H9 (cell line): ENCODE measurements around the gene RBM8A. TPM values are rescaled to one million over a fixed set of nuclear protein-coding genes. Genes with fewer than 3 reads are reported as not detected.

Source experiments
- DNase-seq: peaks from one replicate; pipeline ENCODE4 v3.0.0-alpha.2; 2017
- H2AFZ ChIP-seq: one replicate; pipeline ENCODE4 v1.6.1; 2013; ENCODE audit warnings: mild to moderate bottlenecking, low read length, control low read depth, moderate library complexity
- H2AK5ac ChIP-seq: 2 replicates; pipeline ENCODE4 v1.6.1; 2013; ENCODE audit warnings: low read length, control low read depth, mixed read lengths; ENCODE audit not compliant: insufficient read length
- H2BK120ac ChIP-seq: one replicate; pipeline ENCODE4 v1.6.1; 2013; ENCODE audit warnings: low read depth, mild to moderate bottlenecking, low read length, control low read depth, inconsistent platforms; ENCODE audit not compliant: poor library complexity, severe bottlenecking
- H2BK12ac ChIP-seq: 2 replicates; pipeline ENCODE4 v1.6.1; 2013; ENCODE audit warnings: low read length, control low read depth, mixed read lengths, low read depth; ENCODE audit not compliant: insufficient read length
- H2BK15ac ChIP-seq: 2 replicates; pipeline ENCODE4 v1.6.1; 2013; ENCODE audit warnings: low read depth, low read length, control low read depth
- H2BK20ac ChIP-seq: one replicate; pipeline ENCODE4 v1.6.1; 2013; ENCODE audit warnings: low read depth, mild to moderate bottlenecking, low read length, control low read depth, inconsistent platforms; ENCODE audit not compliant: poor library complexity, severe bottlenecking
- H2BK5ac ChIP-seq: 2 replicates; pipeline ENCODE4 v1.6.1; 2013; ENCODE audit warnings: low read length, control low read depth, mixed read lengths; ENCODE audit not compliant: insufficient read length
- H3K14ac ChIP-seq: 2 replicates; pipeline ENCODE4 v1.6.1; 2013; ENCODE audit warnings: low read length, control low read depth; ENCODE audit not compliant: insufficient read depth
- H3K18ac ChIP-seq: 2 replicates; pipeline ENCODE4 v1.6.1; 2013; ENCODE audit warnings: low read depth, mild to moderate bottlenecking, mixed read lengths, low read length, control low read depth; ENCODE audit not compliant: insufficient read length
- H3K23ac ChIP-seq: 2 replicates; pipeline ENCODE4 v1.6.1; 2013; ENCODE audit warnings: low read length, control low read depth, mixed read lengths, low read depth; ENCODE audit not compliant: insufficient read length
- H3K23me2 ChIP-seq: 2 replicates; pipeline ENCODE4 v1.6.1; 2013; ENCODE audit warnings: low read depth, mild to moderate bottlenecking, mixed read lengths, low read length, control low read depth; ENCODE audit not compliant: insufficient read length, poor library complexity, severe bottlenecking
- H3K27ac ChIP-seq: 2 replicates; pipeline ENCODE4 v1.5.1; 2013; ENCODE audit warnings: low read length, control low read depth, mixed read lengths, low read depth; ENCODE audit not compliant: insufficient read length
- H3K27me3 ChIP-seq: 2 replicates; pipeline ENCODE4 v1.6.1; 2013; ENCODE audit warnings: low read length, control low read depth, inconsistent platforms; ENCODE audit not compliant: insufficient read depth
- H3K4ac ChIP-seq: 2 replicates; pipeline ENCODE4 v1.6.1; 2013; ENCODE audit warnings: low read depth, mild to moderate bottlenecking, control low read depth, inconsistent platforms, low read length, moderate library complexity
- H3K4me1 ChIP-seq: 2 replicates; pipeline ENCODE4 v1.6.1; 2013; ENCODE audit warnings: low read length, control low read depth, inconsistent platforms; ENCODE audit not compliant: insufficient read depth
- H3K4me2 ChIP-seq: 2 replicates; pipeline ENCODE4 v1.6.1; 2013; ENCODE audit warnings: low read length, control low read depth, mixed read lengths; ENCODE audit not compliant: insufficient read length, insufficient read depth
- H3K56ac ChIP-seq: 2 replicates; pipeline ENCODE4 v1.6.1; 2013; ENCODE audit warnings: low read depth, mild to moderate bottlenecking, mixed read lengths, low read length, control low read depth; ENCODE audit not compliant: insufficient read length
- H3K79me1 ChIP-seq: 2 replicates; pipeline ENCODE4 v1.6.1; 2013; ENCODE audit warnings: low read depth, mild to moderate bottlenecking, moderate library complexity, low read length, control low read depth, inconsistent platforms; ENCODE audit not compliant: insufficient read depth, poor library complexity, severe bottlenecking
- H3K79me2 ChIP-seq: 2 replicates; pipeline ENCODE4 v1.6.1; 2013; ENCODE audit warnings: low read length, control low read depth, inconsistent platforms; ENCODE audit not compliant: insufficient read depth
- H3K9ac ChIP-seq: 2 replicates; pipeline ENCODE4 v1.6.1; 2013; ENCODE audit warnings: low read length, control low read depth, mixed read lengths; ENCODE audit not compliant: insufficient read length; ENCODE audit errors: extremely low read depth
- H3K9me3 ChIP-seq: one replicate; pipeline ENCODE4 v1.6.1; 2013; ENCODE audit warnings: low read depth, low read length, inconsistent platforms; ENCODE audit not compliant: control insufficient read depth
- H3T11ph ChIP-seq: one replicate; pipeline ENCODE4 v1.6.1; 2013; ENCODE audit warnings: mild to moderate bottlenecking, low read length, control low read depth, inconsistent platforms
- H4K20me1 ChIP-seq: one replicate; pipeline ENCODE4 v1.6.1; 2013; ENCODE audit not compliant: control insufficient read depth, insufficient read length, insufficient read depth
- H4K5ac ChIP-seq: 2 replicates; pipeline ENCODE4 v1.6.1; 2013; ENCODE audit warnings: low read depth, mild to moderate bottlenecking, mixed read lengths, low read length, control low read depth; ENCODE audit not compliant: insufficient read length
- H4K8ac ChIP-seq: replicated peaks from 2 replicates; pipeline ENCODE4 v1.6.1; 2013; ENCODE audit warnings: low read length, control low read depth, mixed read lengths, low read depth; ENCODE audit not compliant: insufficient read length
- H4K91ac ChIP-seq: 2 replicates; pipeline ENCODE4 v1.6.1; 2013; ENCODE audit warnings: low read depth, mild to moderate bottlenecking, moderate library complexity, mixed read lengths, low read length, control low read depth; ENCODE audit not compliant: insufficient read length
- H3K27ac Mint-ChIP-seq, 3 experiments: 2 replicates in 2 of 3; 3 replicates in 1 of 3; pipeline ENCODE4 v1.8.0; 2020 to 2021; ENCODE audit warnings: mixed read lengths in 3 of 3, mild to moderate bottlenecking in 1 of 3, moderate library complexity in 1 of 3
- H3K27me3 Mint-ChIP-seq: 2 replicates; pipeline ENCODE4 v1.8.0; 2021; ENCODE audit warnings: low read depth, mild to moderate bottlenecking, moderate library complexity, mixed read lengths
- H3K36me3 Mint-ChIP-seq, 3 experiments: 2 replicates in 2 of 3; 3 replicates in 1 of 3; pipeline ENCODE4 v1.8.0; 2020 to 2021; ENCODE audit warnings: low read depth in 3 of 3, mixed read lengths in 3 of 3; ENCODE audit not compliant: insufficient read depth in 1 of 3
- H3K4me1 Mint-ChIP-seq, 2 experiments: 2 replicates each; pipeline ENCODE4 v1.8.0; 2020; ENCODE audit warnings: mixed read lengths in 2 of 2
- H3K4me3 Mint-ChIP-seq, 2 experiments: 2 replicates in 1 of 2; 3 replicates in 1 of 2; pipeline ENCODE4 v1.8.0; 2020 to 2021; ENCODE audit warnings: mild to moderate bottlenecking in 2 of 2, mixed read lengths in 2 of 2, moderate library complexity in 1 of 2
- H3K9me3 Mint-ChIP-seq, 2 experiments: 2 replicates in 1 of 2; 3 replicates in 1 of 2; pipeline ENCODE4 v1.8.0; 2020; ENCODE audit warnings: mild to moderate bottlenecking in 2 of 2, mixed read lengths in 2 of 2, moderate library complexity in 1 of 2
- CTCF ChIP-seq: fragments of 200-600 bp; sonication (generic); conservative IDR thresholded peaks from 3 replicates; pipeline ENCODE4 v1.8.0; 2021; ENCODE audit warnings: antibody characterized with exemption, mild to moderate bottlenecking
- WGBS: extraction: QIAGEN DNeasy Blood & Tissue Kit; methylation state at CpG from one replicate; pipeline ENCODE4 v1.1.7; 2013; ENCODE audit warnings: missing lambda C conversion rate, low lambda C conversion rate, mixed read lengths; ENCODE audit not compliant: insufficient read length; ENCODE audit errors: extremely low coverage; 5-methylcytosine and 5-hydroxymethylcytosine counted together
- long read RNA-seq: library from polyadenylated mRNA; unstranded; transcript quantifications from one replicate; pipeline ENCODE4 v2.0.0, GENCODE V29; 2020
- total RNA-seq: library from RNA; stranded (reverse); gene quantifications from 2 replicates; pipeline ENCODE4 v1.2.1, GENCODE V29; 2021

The RBM8A gene
- total RNA-seq = 298 and 306 TPM in 2 replicates
- long read RNA-seq, full-length matches to known transcripts = 320 of 366 reads
- long read RNA-seq, partial matches to known transcripts = 14 of 366 reads
- long read RNA-seq, other reads (novel, unspliced or antisense) = 32 of 366 reads

GRCh38 chr1:145927063-145927886, at the start of gene RBM8A:
TSS of gene RBM8A (minus strand) at chr1:145927484. CDS start at chr1:145927426, 58 bp downstream.
- Histone ChIP-seq H3K14ac (peak within 1 kb of the TSS; percentile 91; the same call in 1 of the 2 replicates), H3K4me1 (peaks cover 4% of the 10 kb centered on the region), H3K23ac (no peak within 1 kb of the TSS), H3K4ac (no peak within 1 kb of the TSS; the same call in 1 of the 2 replicates), H4K20me1 (no peaks in the 10 kb centered on the region), H3K27ac (peak within 1 kb of the TSS; percentile 54), H4K91ac (no peak within 1 kb of the TSS), H2AFZ (no peak within 1 kb of the TSS), H3K9me3 (no peaks in the 10 kb centered on the region), H2AK5ac (no peak within 1 kb of the TSS), H3K56ac (no peak within 1 kb of the TSS), H3K27me3 (no peaks in the 10 kb centered on the region), H3K9ac (peak within 1 kb of the TSS; percentile 82), H3K4me2 (peak within 1 kb of the TSS; percentile 88), H3T11ph (peak within 1 kb of the TSS; percentile 39), H2BK5ac (peak within 1 kb of the TSS; percentile 47), H2BK15ac (no peak within 1 kb of the TSS), H2BK12ac (no peak within 1 kb of the TSS), H3K18ac (peak within 1 kb of the TSS; percentile 93), H2BK120ac (no peak within 1 kb of the TSS), H4K8ac (no peak within 1 kb of the TSS), H3K23me2 (no peaks in the 10 kb centered on the region), H3K79me1 (no peaks in the 10 kb centered on the region), H4K5ac (no peak within 1 kb of the TSS), H3K79me2 (peaks cover 4% of the 10 kb centered on the region; the same call in 1 of the 2 replicates), H2BK20ac (no peak within 1 kb of the TSS)
- Mint-ChIP-seq H3K27ac (peak within 1 kb of the TSS; percentile 31 to 48 (median 45); a peak in 3 of 7 replicates), H3K36me3 (peaks cover 2 to 10% (median 9%) of the 10 kb centered on the region in 3 experiments; a peak in 5 of 7 replicates), H3K27me3 (no peaks in the 10 kb centered on the region), H3K4me3 (peak within 1 kb of the TSS; percentile 26 to 63; a peak in 4 of 5 replicates), H3K4me1 (peaks cover 5 to 11% of the 10 kb centered on the region in 2 experiments), H3K9me3 (no peaks in the 10 kb centered on the region; a peak in 1 of 5 replicates)
- WGBS = no CpG with 5 or more reads among the region's 41 CpGs
- peak; percentile 75 for TF ChIP-seq CTCF
- peak; percentile 95 for DNase-seq
